GM12801 (cell line): Measurements from ENCODE around the gene NCOA7.

ENCODE experiments used
- CTCF ChIP-seq: IDR thresholded peaks from one replicate; pipeline ENCODE4 v1.5.1; 2011; ENCODE audit warnings: control low read depth; ENCODE audit not compliant: insufficient read length; ENCODE audit errors: extremely low read depth

NCOA7 gene, protein sequence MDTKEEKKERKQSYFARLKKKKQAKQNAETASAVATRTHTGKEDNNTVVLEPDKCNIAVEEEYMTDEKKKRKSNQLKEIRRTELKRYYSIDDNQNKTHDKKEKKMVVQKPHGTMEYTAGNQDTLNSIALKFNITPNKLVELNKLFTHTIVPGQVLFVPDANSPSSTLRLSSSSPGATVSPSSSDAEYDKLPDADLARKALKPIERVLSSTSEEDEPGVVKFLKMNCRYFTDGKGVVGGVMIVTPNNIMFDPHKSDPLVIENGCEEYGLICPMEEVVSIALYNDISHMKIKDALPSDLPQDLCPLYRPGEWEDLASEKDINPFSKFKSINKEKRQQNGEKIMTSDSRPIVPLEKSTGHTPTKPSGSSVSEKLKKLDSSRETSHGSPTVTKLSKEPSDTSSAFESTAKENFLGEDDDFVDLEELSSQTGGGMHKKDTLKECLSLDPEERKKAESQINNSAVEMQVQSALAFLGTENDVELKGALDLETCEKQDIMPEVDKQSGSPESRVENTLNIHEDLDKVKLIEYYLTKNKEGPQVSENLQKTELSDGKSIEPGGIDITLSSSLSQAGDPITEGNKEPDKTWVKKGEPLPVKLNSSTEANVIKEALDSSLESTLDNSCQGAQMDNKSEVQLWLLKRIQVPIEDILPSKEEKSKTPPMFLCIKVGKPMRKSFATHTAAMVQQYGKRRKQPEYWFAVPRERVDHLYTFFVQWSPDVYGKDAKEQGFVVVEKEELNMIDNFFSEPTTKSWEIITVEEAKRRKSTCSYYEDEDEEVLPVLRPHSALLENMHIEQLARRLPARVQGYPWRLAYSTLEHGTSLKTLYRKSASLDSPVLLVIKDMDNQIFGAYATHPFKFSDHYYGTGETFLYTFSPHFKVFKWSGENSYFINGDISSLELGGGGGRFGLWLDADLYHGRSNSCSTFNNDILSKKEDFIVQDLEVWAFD

DNA sequence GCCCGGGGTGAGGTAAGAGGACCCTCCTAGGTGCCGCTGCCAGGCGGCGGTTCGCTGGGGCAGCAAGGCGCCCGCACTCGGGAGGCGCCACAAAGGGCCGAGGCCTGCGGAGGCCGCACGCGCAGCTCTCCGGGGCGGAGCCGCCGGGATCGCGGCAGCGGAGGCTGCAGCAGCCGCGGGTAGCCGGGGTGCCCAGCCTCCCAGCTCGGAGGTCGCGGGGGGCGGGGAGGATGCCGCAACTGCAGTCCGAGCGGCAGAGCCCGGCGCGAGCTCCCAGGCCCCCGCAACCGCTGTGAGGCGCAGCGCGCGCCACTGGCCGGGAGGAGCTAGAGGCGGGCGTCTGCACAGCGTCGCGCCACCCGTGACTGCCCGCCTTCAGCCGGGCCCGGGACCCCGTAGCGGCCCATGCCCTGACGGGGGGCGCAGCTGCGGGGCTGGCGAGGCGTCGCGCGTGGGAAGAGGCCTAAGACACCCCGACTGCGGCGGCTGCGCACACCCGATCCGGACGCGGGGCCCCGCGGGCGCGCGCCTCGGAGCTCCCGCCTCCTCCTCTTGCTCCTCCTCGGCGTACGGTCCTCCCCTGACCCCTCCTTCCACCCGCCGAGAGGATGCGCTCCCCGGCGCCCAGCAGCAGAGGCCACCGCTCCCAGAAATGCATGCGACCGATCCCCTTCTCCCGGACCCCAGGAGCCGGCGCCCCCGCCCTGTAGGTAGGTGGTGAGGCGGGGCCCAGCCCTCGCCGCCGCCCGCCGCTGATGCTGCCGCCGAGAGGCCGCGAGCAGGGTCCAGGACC lies at the start of gene NCOA7:
Gene NCOA7, plus strand, starts transcription at position 603 of the 793 bp plus-strand sequence. CDS start 24,395 bp downstream, outside the sequence.
- TF ChIP-seq CTCF = no peak

- TF ChIP-seq CTCF = no peak
These were observed 49.4 kb upstream of the NCOA7 start for GRCh38 chr6:125741336-125741735.

GRCh38 chr6:125742024-125742423 lies 48.7 kb upstream of the NCOA7 start:
- TF ChIP-seq CTCF = no peak

GRCh38 chr6:125742464-125743120 lies 48.2 kb upstream of the NCOA7 start:
- TF ChIP-seq CTCF = no peak

GRCh38 chr6:125743604-125744003 lies 47.2 kb upstream of the NCOA7 start:
- TF ChIP-seq CTCF = no peak

GRCh38 chr6:125745281-125746018 lies 45.3 kb upstream of the NCOA7 start:
- TF ChIP-seq CTCF = no peak
